Ishikawa (cell line): ENCODE data around the gene KCNC2.

Source experiments
- CEBPB ChIP-seq: IDR thresholded peaks from 2 replicates; pipeline ENCODE4 v1.6.1; 2012
- CREB1 ChIP-seq: IDR thresholded peaks from 2 replicates; pipeline ENCODE4 v1.6.1; 2012; ENCODE audit warnings: low read depth
- EP300 ChIP-seq: IDR thresholded peaks from 2 replicates; pipeline ENCODE4 v1.6.1; 2012; ENCODE audit warnings: borderline replicate concordance
- MAX ChIP-seq: IDR thresholded peaks from 2 replicates; pipeline ENCODE4 v1.6.1; 2012
- NFIC ChIP-seq: IDR thresholded peaks from 2 replicates; pipeline ENCODE4 v1.6.1; 2012
- REST ChIP-seq: IDR thresholded peaks from 2 replicates; pipeline ENCODE4 v1.6.1; 2012; ENCODE audit warnings: low read depth, mild to moderate bottlenecking
- USF1 ChIP-seq: IDR thresholded peaks from 2 replicates; pipeline ENCODE4 v1.6.1; 2012
- YY1 ChIP-seq: IDR thresholded peaks from 2 replicates; pipeline ENCODE4 v1.6.1; 2012; ENCODE audit warnings: low read depth

GRCh38 chr12:75101781-75102180, 107.9 kb downstream of the KCNC2 start:
- TF ChIP-seq USF1 = no peak
- TF ChIP-seq EP300 = no peak
- TF ChIP-seq YY1 = no peak
- no peak for TF ChIP-seq CREB1
- TF ChIP-seq NFIC = no peak
- TF ChIP-seq MAX = no peak
- no peak for TF ChIP-seq REST
- TF ChIP-seq CEBPB = no peak
